CD1c-positive myeloid dendritic cell (primary cell): Measurements from ENCODE around the gene RNF212.
A peak's percentile ranks its signal among the peaks of the same experiment; 100 is the strongest.
"Not testable (repeated sequence)": the region's sequence is repeated elsewhere in the genome, so short reads cannot be mapped to it uniquely, and the experiment has no call there.

Source experiments
- DNase-seq: peaks from one replicate; pipeline ENCODE4 v3.0.0-alpha.2; 2016; ENCODE audit errors: extremely low spot score

RNF212 gene, protein sequence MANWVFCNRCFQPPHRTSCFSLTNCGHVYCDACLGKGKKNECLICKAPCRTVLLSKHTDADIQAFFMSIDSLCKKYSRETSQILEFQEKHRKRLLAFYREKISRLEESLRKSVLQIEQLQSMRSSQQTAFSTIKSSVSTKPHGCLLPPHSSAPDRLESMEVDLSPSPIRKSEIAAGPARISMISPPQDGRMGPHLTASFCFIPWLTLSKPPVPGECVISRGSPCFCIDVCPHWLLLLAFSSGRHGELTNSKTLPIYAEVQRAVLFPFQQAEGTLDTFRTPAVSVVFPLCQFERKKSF

DNA sequence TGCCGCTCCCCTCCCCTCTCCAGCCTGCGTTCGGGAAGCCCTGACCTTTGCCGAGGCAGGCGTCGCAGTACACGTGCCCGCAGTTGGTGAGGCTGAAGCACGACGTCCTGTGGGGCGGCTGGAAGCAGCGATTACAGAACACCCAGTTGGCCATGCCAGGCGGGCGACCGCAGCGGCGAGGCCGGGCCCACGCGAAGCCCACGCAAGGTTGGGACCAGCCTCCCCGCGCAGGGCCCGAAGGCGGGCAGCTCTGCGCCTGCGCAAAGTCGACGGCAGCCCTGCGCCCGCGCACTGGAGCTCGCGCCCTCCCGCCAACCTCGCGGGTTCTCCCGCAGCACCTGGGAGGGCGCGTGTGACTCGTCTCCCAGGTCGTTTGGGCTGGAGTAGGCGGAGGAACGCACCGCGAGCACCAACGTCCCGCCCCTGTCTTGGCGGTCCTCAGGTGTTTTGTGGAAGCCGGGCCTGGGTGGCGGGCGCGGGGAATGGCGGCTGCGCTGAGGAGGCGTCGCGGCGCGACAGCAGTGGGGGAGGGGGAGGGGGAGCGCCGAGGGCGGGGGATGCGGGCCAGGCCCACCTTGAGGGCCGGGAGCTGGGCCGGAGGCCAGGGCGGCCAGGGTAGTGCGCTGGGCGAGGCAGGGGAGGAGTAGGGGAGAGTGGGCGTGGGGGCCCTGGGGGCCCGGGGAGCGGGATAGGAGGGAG is at the start of gene RNF212:
Gene RNF212 (minus strand): TSS at position 254 of the 699 bp plus-strand sequence. CDS start 100 bp downstream, at position 154.
- DNase-seq, result peak; percentile 57

DNA sequence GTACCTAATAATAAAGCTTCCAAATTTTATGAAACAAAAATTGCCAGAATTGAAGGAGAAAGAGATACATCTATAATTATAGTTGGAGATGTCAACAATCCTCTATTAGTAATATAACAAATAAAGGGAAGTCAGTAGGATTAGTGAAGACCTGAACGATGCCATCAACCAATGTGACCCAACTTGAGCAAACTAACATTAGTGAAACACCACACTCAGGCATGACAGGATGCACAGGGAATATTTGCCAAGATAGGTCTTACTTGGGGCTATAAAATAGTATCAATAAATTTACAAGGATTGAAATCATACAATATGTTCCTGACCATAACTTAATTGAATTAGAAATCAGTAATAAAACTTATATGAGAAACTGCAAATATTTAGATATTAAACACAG is 47.0 kb upstream of the RNF212 start:
- DNase-seq, result no peak

DNA sequence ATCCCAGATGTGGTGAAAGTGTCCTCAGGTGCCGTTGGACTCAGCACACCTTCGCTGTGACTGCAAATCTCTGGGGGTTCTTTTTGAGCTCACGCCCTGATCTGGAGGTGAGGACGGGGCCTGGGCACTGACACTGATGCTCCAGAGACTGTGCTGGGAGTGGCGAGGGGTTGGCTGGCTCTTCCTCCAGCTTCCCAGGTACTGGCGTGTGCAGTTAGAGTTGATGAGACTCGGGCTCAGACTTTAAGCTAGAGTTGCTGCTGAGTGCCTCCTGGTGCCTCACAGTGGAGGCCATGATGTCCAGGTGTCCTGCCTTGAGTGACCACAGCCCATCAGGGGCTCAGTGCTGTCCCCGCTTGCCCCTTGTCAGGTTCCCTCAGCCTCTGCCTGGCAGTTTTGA is 42.7 kb upstream of the RNF212 start:
- no peak for DNase-seq

DNA sequence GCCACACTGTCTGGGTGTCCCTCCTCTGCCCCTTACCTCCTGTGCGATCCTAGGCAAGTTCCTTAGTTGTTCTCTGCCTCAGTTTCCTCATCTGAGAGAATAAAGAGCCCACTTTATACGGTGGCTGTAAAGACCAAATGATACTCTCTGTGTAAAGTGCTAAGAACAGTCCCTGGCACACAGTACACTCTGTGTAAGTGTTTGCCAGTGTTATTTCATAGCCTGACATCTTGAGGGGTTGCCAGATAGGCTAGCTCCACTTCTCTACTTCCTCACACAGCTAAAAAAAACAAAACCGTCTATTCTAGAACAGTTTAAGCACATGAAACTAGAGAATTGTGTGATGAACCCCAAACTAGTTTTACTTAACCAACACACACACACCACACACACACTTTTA is 42.0 kb upstream of the RNF212 start:
- no peak for DNase-seq

DNA sequence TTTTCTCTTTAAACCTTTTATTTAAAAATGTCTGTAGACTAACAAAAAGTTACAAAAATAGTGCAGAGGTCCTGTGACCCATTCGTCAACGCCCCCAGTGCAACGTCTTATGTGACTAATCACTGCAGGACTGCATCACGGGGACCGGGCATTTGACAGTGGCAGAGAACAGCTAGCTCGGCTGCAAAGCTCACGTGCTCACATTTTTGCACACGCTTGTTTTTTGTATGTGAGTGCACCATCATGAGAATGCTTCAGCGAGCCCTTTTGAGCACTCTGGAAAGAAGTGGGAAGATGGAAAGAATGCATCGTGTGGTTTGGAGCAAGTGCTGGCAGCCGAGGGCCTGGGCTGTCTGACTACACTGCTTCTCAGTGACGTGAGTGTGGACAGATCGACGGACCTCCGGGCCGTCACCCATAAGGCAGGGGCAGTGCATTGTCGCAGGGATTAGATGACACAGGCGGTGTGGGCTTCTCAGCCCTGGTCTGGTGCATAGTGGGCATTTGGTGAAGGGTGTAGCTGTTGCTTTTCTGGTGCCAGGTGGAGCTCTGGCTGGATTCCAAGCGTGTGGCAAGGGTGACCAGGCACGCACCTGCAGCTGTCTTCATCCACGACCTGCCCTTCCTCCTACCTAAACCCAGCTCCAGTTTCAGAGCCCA is 41.3 kb upstream of the RNF212 start:
- no peak for DNase-seq

DNA sequence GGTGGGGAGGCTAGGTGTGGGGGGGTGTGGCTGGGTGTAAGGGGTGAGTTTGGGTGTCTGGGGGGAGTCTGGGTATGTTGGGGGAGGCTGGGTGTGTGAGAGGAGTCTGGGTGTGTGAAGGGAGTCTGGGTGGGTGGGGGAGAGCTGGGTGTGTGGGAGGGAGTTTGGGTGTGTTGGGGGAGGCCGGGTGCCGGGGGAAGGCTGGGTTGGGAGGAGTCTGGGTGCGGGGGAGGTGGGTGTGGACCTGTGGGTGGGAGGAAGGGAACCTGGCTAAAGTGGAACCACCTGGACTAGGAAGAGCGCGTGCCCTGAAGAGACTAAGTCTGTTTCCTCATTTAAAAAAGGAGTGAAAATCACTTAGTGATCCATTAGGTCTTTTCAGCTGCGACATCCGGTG is 40.8 kb upstream of the RNF212 start:
- no peak for DNase-seq

DNA sequence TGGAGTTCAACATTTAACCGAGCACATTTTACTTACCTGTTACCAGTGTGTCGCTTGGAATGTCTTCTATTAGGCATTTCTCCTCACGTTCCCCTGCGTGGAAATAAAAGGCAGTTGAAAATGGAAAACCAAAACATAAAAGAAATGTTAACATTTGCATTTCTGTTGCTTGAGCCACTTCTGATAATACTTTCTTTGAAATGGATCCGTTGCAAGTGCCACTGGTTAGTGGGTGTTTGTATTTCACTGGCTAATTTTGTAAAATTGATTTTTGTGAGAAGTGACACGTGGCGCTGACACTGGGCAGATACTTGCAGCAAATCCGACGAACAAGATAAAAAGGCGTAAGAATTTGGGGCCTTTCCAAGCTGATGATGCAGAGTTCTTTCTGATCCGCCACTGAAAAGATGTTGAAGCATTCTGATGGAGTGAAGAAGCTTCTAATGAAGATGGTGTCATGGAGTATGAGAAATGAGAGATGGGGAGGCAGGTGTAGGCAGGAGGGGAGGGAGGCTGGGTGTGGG is 40.3 kb upstream of the RNF212 start:
- no peak for DNase-seq

DNA sequence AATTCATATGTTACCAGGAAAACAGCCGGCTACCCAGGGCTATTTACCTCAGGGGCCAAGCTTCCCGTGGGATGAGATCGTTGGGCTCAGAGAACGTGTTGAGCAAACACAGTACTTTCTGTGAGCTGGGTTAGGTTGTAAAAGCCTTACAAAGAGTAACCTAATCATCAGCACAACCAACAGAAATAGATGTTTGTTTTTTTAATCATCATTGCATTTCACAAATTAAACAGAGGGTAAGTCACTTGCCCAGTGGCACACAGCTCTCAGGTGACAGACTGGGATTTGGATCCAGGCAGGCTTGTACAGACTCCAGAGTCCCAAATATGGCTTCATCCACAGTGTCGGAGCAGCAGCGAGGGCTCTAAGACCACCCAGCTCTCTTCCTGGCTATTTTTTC is 38.9 kb upstream of the RNF212 start:
- no peak for DNase-seq

DNA sequence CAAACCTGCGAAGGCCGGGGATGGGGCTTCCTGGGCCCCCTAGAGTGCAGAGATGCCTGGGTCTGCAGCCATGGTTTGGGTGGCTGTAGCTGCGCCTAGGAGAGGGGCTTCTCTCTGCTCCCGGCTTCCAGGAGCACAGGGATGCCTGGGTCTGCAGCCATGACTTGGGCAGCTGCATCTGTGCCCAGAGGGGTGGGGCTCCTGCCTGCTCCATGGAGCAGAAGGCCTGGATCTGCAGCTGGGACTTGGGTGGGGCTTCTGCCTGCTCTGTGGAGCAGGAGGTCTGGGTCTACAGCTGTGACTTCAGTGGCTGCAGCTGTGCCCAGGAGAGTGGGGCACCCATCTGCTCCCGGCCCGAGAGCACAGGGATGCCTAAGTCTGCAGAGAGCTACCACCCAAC is 38.2 kb upstream of the RNF212 start:
- no peak for DNase-seq

DNA sequence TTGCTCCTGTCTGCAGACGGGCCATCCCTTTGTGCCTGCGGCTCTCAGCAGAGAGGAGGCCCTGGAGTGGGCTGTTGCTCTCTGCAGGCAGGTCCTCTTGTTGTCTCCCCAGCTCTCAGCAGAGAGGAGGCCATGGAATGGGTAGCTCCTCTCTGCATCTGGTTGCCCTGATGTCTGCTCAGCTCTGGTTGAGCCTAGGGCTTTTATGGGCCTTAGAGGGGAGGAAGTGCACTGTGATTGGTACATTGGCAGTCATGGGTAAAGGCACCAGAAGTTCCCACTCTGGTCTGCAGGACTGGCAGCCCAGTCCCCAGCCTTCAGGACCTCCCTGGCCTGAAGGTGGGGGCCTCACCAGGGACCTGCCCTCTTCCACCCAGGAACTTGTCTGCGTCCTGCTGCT is 37.5 kb upstream of the RNF212 start:
- no peak for DNase-seq

DNA sequence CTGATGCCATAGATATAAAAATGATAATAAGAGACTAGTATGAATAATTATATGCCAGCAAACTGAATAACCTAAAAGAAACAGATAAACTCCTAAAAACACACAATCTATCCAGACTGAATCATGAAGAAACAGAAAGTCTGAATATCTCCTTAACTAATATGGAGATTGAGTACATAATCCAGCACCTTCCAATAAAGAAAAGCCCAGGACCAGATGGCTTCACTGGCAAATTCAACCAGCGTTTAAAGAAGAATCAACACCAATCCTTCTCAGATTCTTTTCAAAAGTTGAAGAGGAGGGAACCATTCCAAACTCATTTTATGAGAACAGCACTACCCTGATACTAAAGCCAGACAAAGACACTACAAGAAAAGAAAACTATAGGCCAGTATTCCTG is 26.5 kb upstream of the RNF212 start:
- no peak for DNase-seq

DNA sequence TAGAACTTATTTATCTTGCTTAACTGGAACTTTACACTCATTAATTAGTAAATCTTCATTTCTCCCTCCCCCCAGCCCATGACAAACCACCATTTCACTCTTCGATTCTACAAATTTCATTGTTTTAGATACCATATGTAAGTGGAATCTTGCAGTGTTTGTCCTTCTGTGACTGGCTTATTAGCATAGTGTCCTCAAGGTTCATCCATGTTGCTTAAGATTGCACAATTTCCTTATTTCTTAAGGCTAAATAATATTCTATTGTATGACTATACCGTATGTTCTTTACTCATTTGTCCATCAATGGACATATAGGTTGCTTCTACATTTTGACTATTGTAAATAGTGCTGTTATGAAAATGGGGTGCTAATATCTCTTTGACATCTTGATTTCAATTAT is 24.5 kb upstream of the RNF212 start:
- peak; percentile 64 for DNase-seq

DNA sequence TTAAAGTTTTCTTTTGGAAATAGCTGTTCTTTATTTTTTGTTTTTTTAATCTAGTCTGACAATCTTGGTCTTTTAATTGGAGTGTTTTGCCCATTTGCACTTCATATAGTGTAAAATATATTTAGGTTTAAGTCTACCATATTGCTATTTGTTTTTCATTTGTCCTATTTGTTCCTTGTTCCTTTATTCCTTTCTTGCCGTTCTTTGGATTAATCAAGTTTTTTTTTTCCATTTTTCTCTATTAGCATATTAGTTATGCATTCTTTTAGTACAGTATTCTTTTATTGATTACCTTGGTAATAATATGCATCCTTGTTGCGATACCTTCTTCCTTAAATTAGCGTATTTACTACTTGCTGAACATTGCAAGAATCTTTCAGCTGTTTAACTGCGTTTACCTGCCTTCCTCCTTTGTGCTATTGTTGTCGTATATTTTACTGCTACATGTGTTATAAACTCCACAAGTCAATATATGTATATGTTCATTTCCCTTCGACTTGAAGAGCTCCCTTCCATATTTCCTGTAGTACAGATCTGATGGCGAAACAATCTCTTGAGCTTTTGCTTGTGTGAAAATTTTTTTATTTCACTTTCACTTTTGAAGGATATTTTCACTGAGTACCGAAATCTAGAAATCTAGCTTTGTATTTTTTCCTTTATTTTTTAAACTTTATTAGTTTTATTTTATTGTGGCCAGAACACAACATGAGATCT is 23.9 kb upstream of the RNF212 start:
- peak; percentile 39 for DNase-seq

DNA sequence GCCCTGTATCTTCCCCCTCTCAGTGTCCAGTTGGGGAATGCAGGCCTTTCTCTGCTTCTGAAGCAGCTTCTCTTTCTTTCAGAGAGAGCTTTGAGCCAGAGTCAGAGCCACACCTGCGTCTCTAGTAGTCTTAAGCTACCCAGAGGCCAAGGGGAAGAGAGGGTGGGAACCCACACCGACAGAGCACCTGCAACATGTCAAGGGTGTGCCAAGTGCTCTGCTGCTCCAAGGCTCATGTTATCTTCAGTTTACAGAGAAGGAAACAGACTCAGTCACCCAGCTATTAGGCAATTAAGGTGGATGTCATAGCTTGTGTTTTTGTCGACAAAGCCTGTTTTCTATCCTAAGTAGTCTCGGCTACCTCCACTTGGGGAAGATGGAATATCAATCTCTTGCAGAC is 22.7 kb upstream of the RNF212 start:
- no peak for DNase-seq

DNA sequence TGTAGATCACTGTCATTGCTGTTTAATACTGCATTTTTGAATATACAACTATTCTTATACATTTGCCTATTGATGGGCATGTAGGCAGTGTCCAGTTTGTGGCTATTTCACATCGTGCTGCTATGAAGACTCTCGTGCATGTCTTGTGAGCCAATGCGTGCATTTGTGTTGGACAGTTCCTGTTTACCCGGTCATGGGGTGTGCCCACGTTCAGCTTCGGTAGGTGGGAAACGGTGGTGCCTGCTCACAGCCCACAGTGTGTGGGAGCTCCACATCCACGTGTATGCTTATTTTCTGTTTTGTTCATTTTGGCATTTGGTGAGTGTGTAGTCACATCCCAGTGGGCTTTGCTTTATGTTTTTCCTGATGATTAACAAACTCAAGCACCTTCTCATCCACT is 19.7 kb upstream of the RNF212 start:
- peak; percentile 23 for DNase-seq

DNA sequence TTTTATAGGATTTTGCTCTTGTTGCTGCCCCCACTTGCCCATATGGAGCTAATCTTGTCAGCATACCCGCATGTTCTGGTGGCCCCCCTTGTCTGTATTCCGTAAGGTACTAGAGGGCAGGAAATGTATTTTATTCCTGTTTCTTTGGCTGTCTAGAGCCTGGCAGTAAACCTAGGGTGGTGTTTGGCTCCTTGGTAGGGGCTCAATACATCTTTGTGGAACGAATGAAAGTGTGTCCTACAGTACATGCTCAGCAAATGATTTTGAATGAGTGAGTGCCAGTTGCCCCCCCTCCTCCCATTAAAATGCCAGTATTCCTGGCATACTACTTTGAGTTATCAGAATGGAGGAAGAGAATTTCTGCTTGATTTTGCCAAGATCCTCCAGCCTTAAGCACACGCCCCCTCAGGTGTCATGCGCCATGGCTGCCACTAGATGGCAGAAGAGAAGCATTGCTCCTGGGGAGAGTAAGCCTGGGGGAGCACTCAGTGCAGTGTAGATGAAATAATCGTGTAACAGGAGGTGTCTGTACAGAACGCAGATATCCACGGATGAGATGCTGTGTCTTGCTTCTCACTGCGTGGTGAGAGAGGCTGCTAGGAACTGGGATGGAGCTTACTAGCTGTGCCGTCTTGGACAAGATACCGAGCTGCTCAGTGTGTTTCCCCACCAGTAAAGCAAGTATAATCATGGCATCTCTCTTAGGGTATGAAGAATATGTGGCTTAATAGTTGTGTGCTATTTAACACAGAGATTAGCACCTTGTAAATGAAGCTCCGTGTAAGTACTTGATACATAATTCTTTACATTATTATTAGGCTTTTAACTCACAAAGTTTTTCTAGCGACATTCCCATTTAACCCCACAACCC is 17.2 kb upstream of the RNF212 start:
- DNase-seq, result peak; percentile 91

DNA sequence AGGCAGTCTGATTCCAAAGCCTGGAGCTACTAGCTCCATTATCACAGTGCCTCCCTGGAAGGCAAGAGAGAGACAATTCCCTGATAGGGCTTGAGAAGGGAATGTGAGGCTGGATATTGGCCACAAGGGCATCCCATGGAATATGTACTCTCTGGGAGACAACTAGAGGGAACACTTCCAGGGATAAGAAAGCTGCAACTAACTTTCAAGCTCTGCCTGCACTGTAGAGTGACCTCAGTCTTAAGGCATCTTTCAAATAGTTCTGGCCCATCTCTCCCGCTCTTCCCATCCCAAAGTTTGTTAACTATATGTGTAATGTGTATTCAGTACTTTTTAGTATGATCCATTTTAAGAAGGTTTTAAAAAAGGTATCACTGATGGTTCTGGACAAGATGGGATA is 13.1 kb upstream of the RNF212 start:
- no peak for DNase-seq

DNA sequence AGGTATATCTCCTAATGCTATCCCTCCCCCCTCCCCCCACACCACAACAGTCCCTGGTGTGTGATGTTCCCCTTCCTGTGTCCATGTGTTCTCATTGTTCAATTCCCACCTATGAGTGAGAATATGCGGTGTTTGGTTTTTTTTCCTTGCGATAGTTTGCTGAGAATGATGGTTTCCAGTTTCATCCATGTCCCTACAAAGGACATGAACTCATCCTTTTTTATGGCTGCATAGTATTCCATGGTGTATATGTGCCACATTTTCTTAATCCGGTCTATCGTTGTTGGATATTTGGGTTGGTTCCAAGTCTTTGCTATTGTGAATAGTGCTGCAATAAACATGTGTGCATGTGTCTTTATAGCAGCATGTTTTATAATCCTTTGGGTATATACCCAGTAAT is 12.1 kb upstream of the RNF212 start:
- not testable (repeated sequence) for DNase-seq

DNA sequence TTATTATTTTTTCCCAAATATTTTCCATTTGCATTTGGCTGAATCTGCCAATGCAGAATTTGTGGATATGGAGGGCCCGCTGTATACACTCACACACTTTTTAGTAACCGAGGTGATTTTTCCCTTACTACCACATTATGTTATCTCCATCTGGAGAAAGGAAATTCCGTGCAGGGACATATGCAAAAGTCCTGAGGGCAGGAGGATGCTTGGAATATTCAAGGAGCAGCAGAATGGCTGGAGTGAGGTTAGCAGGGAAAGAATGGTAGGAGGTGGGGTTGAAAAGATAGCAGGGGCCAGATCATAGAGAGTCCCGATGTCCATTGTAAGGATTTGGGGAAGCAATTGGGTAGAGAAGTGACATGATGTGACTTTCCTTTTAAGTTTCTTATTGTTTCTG is 11.5 kb upstream of the RNF212 start:
- no peak for DNase-seq

DNA sequence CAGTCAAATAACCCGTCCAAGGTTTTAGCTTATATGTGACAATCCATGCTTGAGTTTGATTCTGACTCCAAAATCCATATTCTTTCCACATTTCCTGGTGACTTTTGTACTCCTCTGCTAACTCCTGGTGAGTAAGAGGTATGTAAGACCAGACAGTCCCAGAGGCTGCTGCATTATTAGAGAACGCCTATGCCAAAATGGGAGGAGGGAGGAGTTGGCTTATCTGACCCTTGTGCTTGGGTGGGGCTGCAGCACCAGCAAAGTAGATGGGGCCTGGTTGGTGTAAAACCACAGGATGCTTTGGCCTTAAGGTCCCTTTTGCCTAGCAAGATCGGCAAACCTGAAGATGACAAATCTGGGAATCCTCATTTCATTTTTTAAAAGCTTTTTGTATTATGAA is 9.1 kb upstream of the RNF212 start:
- no peak for DNase-seq

DNA sequence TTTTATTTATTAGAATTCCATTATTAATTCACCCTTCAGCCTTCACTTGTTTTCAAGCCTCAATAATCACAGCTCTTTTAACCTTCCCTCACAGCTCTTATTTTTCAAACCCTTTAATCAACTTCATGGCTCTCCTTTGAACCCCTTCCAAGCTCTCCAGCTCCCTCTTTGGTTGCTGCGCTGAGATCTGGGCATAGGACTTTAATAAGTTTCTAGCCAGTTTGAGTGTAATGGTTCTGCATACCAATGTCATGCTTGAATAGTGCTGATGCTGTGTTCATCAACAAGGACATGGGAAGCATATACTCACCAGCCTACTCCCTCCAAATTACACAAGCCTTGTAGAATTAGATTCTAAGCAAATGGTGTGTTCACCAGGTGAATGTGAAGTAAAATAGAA is 3.5 kb upstream of the RNF212 start:
- no peak for DNase-seq
